Ectodermal cell (in vitro differentiated cells): ENCODE measurements around the gene EPHA3.

ENCODE experiments used
- H3K27ac ChIP-seq: 2 replicates; pipeline ENCODE4 v1.7.0; 2013; ENCODE audit warnings: mild to moderate bottlenecking, low read depth, low read length; ENCODE audit not compliant: insufficient read depth, poor library complexity, severe bottlenecking
- H3K27me3 ChIP-seq: 2 replicates; pipeline ENCODE4 v1.7.0; 2013; ENCODE audit warnings: mild to moderate bottlenecking, low read length; ENCODE audit not compliant: insufficient read depth, control insufficient read depth, poor library complexity, severe bottlenecking
- H3K36me3 ChIP-seq: one replicate; pipeline ENCODE4 v1.7.0; 2013; ENCODE audit warnings: low read length; ENCODE audit not compliant: control insufficient read depth, insufficient read depth
- H3K4me1 ChIP-seq: one replicate; pipeline ENCODE4 v1.7.0; 2013; ENCODE audit warnings: low read length; ENCODE audit not compliant: control insufficient read depth, insufficient read depth
- H3K4me3 ChIP-seq: 2 replicates; pipeline ENCODE4 v1.7.0; 2013; ENCODE audit warnings: low read depth, low read length, control low read depth; ENCODE audit not compliant: insufficient read depth
- H3K9me3 ChIP-seq: 2 replicates; pipeline ENCODE4 v1.7.0; 2013; ENCODE audit warnings: mild to moderate bottlenecking, low read length, moderate library complexity; ENCODE audit not compliant: control insufficient read depth
- WGBS, 2 experiments: methylation state at CpG; one replicate each; pipeline ENCODE4 v1.1.7; 2013; ENCODE audit warnings: missing lambda C conversion rate in 2 of 2; 5-methylcytosine and 5-hydroxymethylcytosine counted together

The EPHA3 gene

DNA sequence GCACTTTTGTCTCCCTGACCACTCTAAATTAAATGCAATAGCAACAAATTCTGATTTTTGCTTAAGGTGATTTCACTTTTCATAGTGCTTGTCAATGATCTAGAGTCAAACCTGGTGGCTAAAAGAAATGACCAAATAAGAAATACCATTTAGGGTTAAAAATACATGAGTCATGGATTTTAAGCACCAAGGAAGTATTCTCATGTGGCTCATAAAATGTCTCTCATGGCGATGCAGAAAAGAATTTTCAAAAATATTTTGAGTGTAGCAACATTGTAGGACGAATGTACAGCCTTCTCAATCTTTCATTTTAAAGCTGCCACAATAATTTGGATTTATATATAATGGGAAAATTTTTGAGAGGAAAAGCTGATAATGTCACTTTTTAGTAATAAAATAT, 193.6 kb downstream of the EPHA3 start:
- Histone ChIP-seq H3K27me3 (no peaks in the 10 kb centered on the region), H3K4me1 (no peaks in the 10 kb centered on the region), H3K27ac (no peak overlapping the region), H3K9me3 (no peaks in the 10 kb centered on the region), H3K4me3 (no peak overlapping the region), H3K36me3 (no peaks in the 10 kb centered on the region)
- whole genome bisulfite sequencing, 2 experiments, result 100% methylated on average over 1 of the region's 2 CpGs

GRCh38 chr3:89303701-89304100, 196.3 kb downstream of the EPHA3 start:
- no peak overlapping the region for H3K4me3 ChIP-seq
- H3K9me3 ChIP-seq, result no peaks in the 10 kb centered on the region
- H3K4me1 ChIP-seq, result no peaks in the 10 kb centered on the region
- no peak overlapping the region for H3K27ac ChIP-seq
- no peaks in the 10 kb centered on the region for H3K27me3 ChIP-seq
- H3K36me3 ChIP-seq, result no peaks in the 10 kb centered on the region

- H3K4me3 ChIP-seq, result no peak overlapping the region
- no peaks in the 10 kb centered on the region for H3K36me3 ChIP-seq
- no peaks in the 10 kb centered on the region for H3K4me1 ChIP-seq
- H3K9me3 ChIP-seq, result no peaks in the 10 kb centered on the region
- WGBS, 2 experiments, result 92 to 96% methylated on average over 2 of the region's 2 CpGs
- H3K27ac ChIP-seq, result no peak overlapping the region
- no peaks in the 10 kb centered on the region for H3K27me3 ChIP-seq
These were observed 199.1 kb downstream of the EPHA3 start for GRCh38 chr3:89306540-89306939.

- no peaks in the 10 kb centered on the region for H3K27me3 ChIP-seq
- no peak overlapping the region for H3K27ac ChIP-seq
- H3K4me1 ChIP-seq, result no peaks in the 10 kb centered on the region
- no peaks in the 10 kb centered on the region for H3K36me3 ChIP-seq
- 94 to 100% methylated on average over 2 of the region's 2 CpGs for WGBS, 2 experiments
- no peaks in the 10 kb centered on the region for H3K9me3 ChIP-seq
- H3K4me3 ChIP-seq, result no peak overlapping the region
These were observed 204.2 kb downstream of the EPHA3 start for GRCh38 chr3:89311581-89311980.

DNA sequence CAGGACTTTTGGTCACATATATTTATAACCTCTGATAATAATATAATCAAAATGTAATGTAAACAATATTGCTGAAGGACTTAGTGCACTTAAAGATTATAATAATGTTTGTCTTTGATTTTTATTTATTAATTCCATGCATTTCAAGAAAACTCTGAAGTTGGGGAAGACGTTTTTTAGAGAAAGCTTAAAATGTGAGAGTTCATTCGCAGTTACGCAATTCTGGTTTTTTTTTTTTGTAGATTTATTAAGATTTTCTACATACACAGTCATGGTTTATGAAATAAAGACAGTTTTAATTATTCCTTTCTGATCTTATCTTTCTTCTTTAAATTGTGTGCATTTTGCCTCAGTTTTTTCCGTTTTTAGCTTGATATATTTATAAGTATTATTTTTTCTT, 204.7 kb downstream of the EPHA3 start:
- Histone ChIP-seq H3K27ac (no peak overlapping the region), H3K4me3 (no peak overlapping the region), H3K4me1 (no peaks in the 10 kb centered on the region), H3K9me3 (no peaks in the 10 kb centered on the region), H3K36me3 (no peaks in the 10 kb centered on the region), H3K27me3 (no peaks in the 10 kb centered on the region)
- WGBS, 2 experiments, result 67% methylated on average over 1 of the region's 4 CpGs; no CpG with 5 or more reads in 1 of the 2 experiments

- Histone ChIP-seq H3K36me3 (no peaks in the 10 kb centered on the region), H3K4me1 (no peaks in the 10 kb centered on the region), H3K27me3 (no peaks in the 10 kb centered on the region), H3K27ac (no peak overlapping the region), H3K9me3 (no peaks in the 10 kb centered on the region), H3K4me3 (no peak overlapping the region)
- 50 to 63% methylated on average over 2 to 3 of the region's 3 CpGs for WGBS, 2 experiments
These were observed 207.2 kb downstream of the EPHA3 start for GRCh38 chr3:89314454-89315098.

DNA sequence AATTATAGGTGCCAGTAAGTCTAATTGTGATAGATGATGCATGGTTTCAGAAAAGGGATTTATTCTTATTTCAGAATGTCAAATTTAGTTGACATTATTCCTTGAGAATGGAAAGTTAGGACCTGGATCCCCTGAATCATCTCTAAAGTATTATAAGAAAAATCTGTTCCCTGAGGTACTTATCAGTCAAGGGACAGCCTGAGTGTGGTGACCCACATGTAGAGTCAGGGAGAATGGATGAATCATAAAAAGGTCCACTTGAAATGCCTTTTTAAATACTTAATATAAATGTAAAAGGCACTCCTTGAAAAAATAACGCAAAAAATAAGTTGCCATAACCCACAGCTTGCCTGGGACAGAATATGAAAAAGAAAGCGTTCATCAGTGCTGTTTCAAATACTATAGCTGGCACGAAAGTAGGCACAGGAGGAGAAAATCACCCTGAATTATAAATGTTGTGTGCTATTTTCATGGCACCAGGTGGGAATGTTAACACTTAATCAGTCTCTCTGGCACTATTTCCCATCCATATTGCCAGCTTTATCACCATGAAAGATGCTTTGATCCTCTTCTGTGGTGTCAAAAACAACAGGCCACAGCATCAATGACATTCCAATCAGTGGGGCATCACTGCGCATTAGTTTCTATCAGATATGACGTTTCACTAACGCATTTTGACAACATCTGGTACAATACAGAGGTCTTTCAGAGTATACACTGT, 208.5 kb downstream of the EPHA3 start:
- 93 to 98% methylated on average over 4 to 6 of the region's 6 CpGs for WGBS, 2 experiments
- no peak overlapping the region for H3K27ac ChIP-seq
- no peaks in the 10 kb centered on the region for H3K36me3 ChIP-seq
- H3K27me3 ChIP-seq, result no peaks in the 10 kb centered on the region
- H3K4me1 ChIP-seq, result no peaks in the 10 kb centered on the region
- no peaks in the 10 kb centered on the region for H3K9me3 ChIP-seq
- H3K4me3 ChIP-seq, result no peak overlapping the region

DNA sequence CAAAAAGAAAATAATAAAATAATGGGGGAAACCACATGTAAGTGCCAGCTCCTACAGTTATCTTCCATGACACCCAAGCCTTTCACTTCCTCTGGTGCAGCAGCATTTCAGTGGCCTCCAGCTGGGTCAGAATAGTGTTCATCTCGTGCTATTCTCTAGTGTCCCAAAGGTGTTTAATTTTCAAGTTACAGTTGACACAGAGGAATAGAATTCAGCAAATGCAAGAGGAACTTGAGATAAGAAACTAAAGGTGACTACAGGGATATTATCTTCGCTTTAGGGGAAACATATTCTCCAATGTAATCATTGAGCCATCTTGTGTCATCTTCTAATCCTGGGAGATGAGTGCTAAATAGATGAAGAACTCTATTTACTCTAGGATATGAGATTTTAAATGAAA, 212.8 kb downstream of the EPHA3 start:
- WGBS, 2 experiments, result 84 to 98% methylated on average over 2 of the region's 2 CpGs
- H3K27me3 ChIP-seq, result no peaks in the 10 kb centered on the region
- H3K27ac ChIP-seq, result no peak overlapping the region
- no peak overlapping the region for H3K4me3 ChIP-seq
- no peaks in the 10 kb centered on the region for H3K9me3 ChIP-seq
- no peaks in the 10 kb centered on the region for H3K4me1 ChIP-seq
- H3K36me3 ChIP-seq, result no peaks in the 10 kb centered on the region

GRCh38 chr3:89326997-89327396, 219.6 kb downstream of the EPHA3 start:
- H3K9me3 ChIP-seq, result no peaks in the 10 kb centered on the region
- H3K4me1 ChIP-seq, result no peaks in the 10 kb centered on the region
- WGBS, 2 experiments, result 100% methylated on average over 1 of the region's 1 CpG
- no peaks in the 10 kb centered on the region for H3K36me3 ChIP-seq
- no peak overlapping the region for H3K27ac ChIP-seq
- H3K4me3 ChIP-seq, result no peak overlapping the region
- H3K27me3 ChIP-seq, result no peaks in the 10 kb centered on the region

- Histone ChIP-seq H3K4me3 (no peak overlapping the region), H3K27ac (peak overlapping the region; percentile 53), H3K9me3 (no peaks in the 10 kb centered on the region), H3K4me1 (peaks cover 5% of the 10 kb centered on the region), H3K36me3 (no peaks in the 10 kb centered on the region), H3K27me3 (no peaks in the 10 kb centered on the region)
- 38 to 40% methylated on average over 2 of the region's 2 CpGs for WGBS, 2 experiments
These were observed 225.0 kb downstream of the EPHA3 start for GRCh38 chr3:89332386-89332785.
